Measurements from ENCODE around the gene KDM2B.

KDM2B gene

GRCh38 chr12:121577443-121578180, 3.2 kb downstream of the KDM2B start:
- no peak for DNase-seq (ENCODE audit: low read depth)
- TF ChIP-seq CTCF (conservative IDR thresholded peaks at IDR 0.05; ENCODE audit: low read depth, low read length) = no peak
- H3K4me3 ChIP-seq (ENCODE audit: low read length) = no peak overlapping the region

- no peak for DNase-seq (ENCODE audit: low read depth)
- no peak overlapping the region for H3K4me3 ChIP-seq (ENCODE audit: low read length)
- no peak for TF ChIP-seq CTCF (conservative IDR thresholded peaks at IDR 0.05; ENCODE audit: low read depth, low read length)
Measured at GRCh38 chr12:121576851-121577391, 3.9 kb downstream of the KDM2B start.

- TF ChIP-seq CTCF (conservative IDR thresholded peaks at IDR 0.05; ENCODE audit: low read depth, low read length) = no peak
- DNase-seq (ENCODE audit: low read depth) = no peak
- no peak overlapping the region for H3K4me3 ChIP-seq (ENCODE audit: low read length)
Measured at GRCh38 chr12:121575952-121576625, 4.7 kb downstream of the KDM2B start.

GRCh38 chr12:121575051-121575450, 5.8 kb downstream of the KDM2B start:
- no peak overlapping the region for H3K4me3 ChIP-seq (ENCODE audit: low read length)
- DNase-seq (ENCODE audit: low read depth) = no peak
- no peak for TF ChIP-seq CTCF (conservative IDR thresholded peaks at IDR 0.05; ENCODE audit: low read depth, low read length)

GRCh38 chr12:121574025-121574424, 6.8 kb downstream of the KDM2B start:
- TF ChIP-seq CTCF (conservative IDR thresholded peaks at IDR 0.05; ENCODE audit: low read depth, low read length) = no peak
- no peak overlapping the region for H3K4me3 ChIP-seq (ENCODE audit: low read length)
- DNase-seq (ENCODE audit: low read depth) = no peak

- no peak overlapping the region for H3K4me3 ChIP-seq (ENCODE audit: low read length)
- TF ChIP-seq CTCF (conservative IDR thresholded peaks at IDR 0.05; ENCODE audit: low read depth, low read length) = no peak
- DNase-seq (ENCODE audit: low read depth) = no peak
Measured at GRCh38 chr12:121571920-121572319, 8.9 kb downstream of the KDM2B start.
